CD4-positive, CD25-positive, alpha-beta regulatory T cell (primary cell): Measurements from ENCODE around the gene ITPRID1. TPM values are rescaled to one million over a fixed set of nuclear protein-coding genes. Genes with fewer than 3 reads are reported as not detected.

Source experiments
- ATAC-seq, 2 donors: fragments of 150-1000 bp; cut with Tn5 transposase; one replicate each; pipeline ENCODE4 v1.10.0; 2021; ENCODE audit warnings: low read depth in 2 of 2, moderate number of reproducible peaks in 2 of 2, moderate library complexity in 1 of 2
- DNase-seq, 3 donors: peaks; one replicate each; pipeline versions ENCODE4 v3.0.0 to v3.0.0-alpha.2; 2012 to 2022; ENCODE audit warnings: mixed read lengths in 1 of 3
- H3K27ac ChIP-seq: one replicate; pipeline ENCODE4 v1.7.0; 2013; ENCODE audit warnings: mild to moderate bottlenecking, low read length; ENCODE audit not compliant: insufficient read depth, poor library complexity, severe bottlenecking
- H3K27me3 ChIP-seq: one replicate; pipeline ENCODE4 v1.7.0; 2013; ENCODE audit warnings: low read length; ENCODE audit not compliant: control insufficient read depth, insufficient read depth
- H3K36me3 ChIP-seq: one replicate; pipeline ENCODE4 v1.7.0; 2013; ENCODE audit warnings: mild to moderate bottlenecking, low read length, moderate library complexity; ENCODE audit not compliant: control insufficient read depth, insufficient read depth
- H3K4me1 ChIP-seq: 2 replicates; pipeline ENCODE4 v1.7.0; 2013; ENCODE audit warnings: mild to moderate bottlenecking, low read length; ENCODE audit not compliant: insufficient read depth, control insufficient read depth, poor library complexity, severe bottlenecking
- H3K4me3 ChIP-seq: one replicate; pipeline ENCODE4 v1.7.0; 2013; ENCODE audit warnings: low read depth, mild to moderate bottlenecking, low read length, moderate library complexity
- H3K9me3 ChIP-seq, 2 experiments: 1 replicate in 1 of 2; 2 replicates in 1 of 2; pipeline ENCODE4 v1.7.0; 2013; ENCODE audit warnings: low read length in 2 of 2, mild to moderate bottlenecking in 1 of 2, moderate library complexity in 1 of 2; ENCODE audit not compliant: control insufficient read depth in 2 of 2
- H3K27ac Mint-ChIP-seq, 3 donors: one replicate each; pipeline ENCODE4 v1.8.0; 2020 to 2022; ENCODE audit warnings: mild to moderate bottlenecking in 3 of 3, mixed read lengths in 3 of 3, moderate library complexity in 2 of 3
- H3K27me3 Mint-ChIP-seq: one replicate; pipeline ENCODE4 v1.8.0; 2022; ENCODE audit warnings: mild to moderate bottlenecking, mixed read lengths
- H3K36me3 Mint-ChIP-seq: one replicate; pipeline ENCODE4 v1.8.0; 2020; ENCODE audit warnings: mixed read lengths
- H3K4me1 Mint-ChIP-seq, 4 donors: one replicate each; pipeline ENCODE4 v1.8.0; 2020 to 2022; ENCODE audit warnings: mixed read lengths in 4 of 4, mild to moderate bottlenecking in 1 of 4
- H3K4me3 Mint-ChIP-seq, 4 donors: one replicate each; pipeline ENCODE4 v1.8.0; 2020 to 2022; ENCODE audit warnings: mild to moderate bottlenecking in 4 of 4, mixed read lengths in 4 of 4, moderate library complexity in 3 of 4
- H3K9me3 Mint-ChIP-seq, 7 donors: one replicate each; pipeline ENCODE4 v1.8.0; 2020 to 2022; ENCODE audit warnings: mixed read lengths in 7 of 7, mild to moderate bottlenecking in 3 of 7, moderate library complexity in 2 of 7
- polyA plus RNA-seq, 4 donors: library from polyadenylated mRNA; unstranded; fragments of 300-500 nt; fragmentation: Illumina TruSeq; gene quantifications; one replicate each; pipeline ENCODE4 v1.2.3, GENCODE V29; 2021
- total RNA-seq: library from RNA; stranded (reverse); gene quantifications from one replicate; pipeline ENCODE4 v1.2.3, GENCODE V29; 2022

ITPRID1 gene
- total and polyA plus RNA-seq, 5 donors from 2014 or later: not detected

- Histone ChIP-seq H3K27ac (no peak overlapping the region), H3K36me3 (no peaks in the 10 kb centered on the region), H3K9me3 (no peaks in the 10 kb centered on the region), H3K27me3 (no peaks in the 10 kb centered on the region), H3K4me3 (no peak overlapping the region), H3K4me1 (no peaks in the 10 kb centered on the region)
- no peaks in the 10 kb centered on the region for H3K27me3 Mint-ChIP-seq
- DNase-seq (no peak), ATAC-seq (no peak)
- H3K4me3 Mint-ChIP-seq: no peak overlapping the region
- no peak overlapping the region for H3K27ac Mint-ChIP-seq
- peaks cover 0 to 5% (median 3%) of the 10 kb centered on the region in 7 donors for H3K9me3 Mint-ChIP-seq
- no peaks in the 10 kb centered on the region for H3K36me3 Mint-ChIP-seq
- no peaks in the 10 kb centered on the region for H3K4me1 Mint-ChIP-seq
Measured at GRCh38 chr7:31665546-31665945, 151.7 kb downstream of the ITPRID1 start.

DNA sequence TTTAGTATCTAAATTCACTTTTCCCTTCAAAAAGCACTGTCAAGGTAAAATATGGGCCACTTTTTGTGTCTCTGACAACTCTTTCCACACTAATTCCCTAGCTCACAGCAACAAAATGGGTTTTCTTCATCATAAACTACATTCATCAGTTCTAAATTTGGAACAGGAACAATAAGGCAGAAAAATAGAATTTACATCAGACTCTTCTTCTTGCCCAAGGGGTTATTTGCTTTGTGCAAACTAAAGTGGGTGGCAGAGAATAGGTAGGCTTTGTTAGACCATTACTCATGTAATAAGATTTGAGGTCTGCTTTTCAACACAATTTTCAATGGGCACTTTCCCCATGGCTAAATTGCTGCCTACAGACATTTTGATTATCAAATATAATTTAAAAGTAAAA is 155.6 kb downstream of the ITPRID1 start:
- Mint-ChIP-seq H3K4me1 (no peaks in the 10 kb centered on the region), H3K27me3 (no peaks in the 10 kb centered on the region), H3K9me3 (peaks cover 0 to 3% (median 0%) of the 10 kb centered on the region in 7 donors), H3K4me3 (no peak overlapping the region), H3K36me3 (no peaks in the 10 kb centered on the region), H3K27ac (no peak overlapping the region)
- Histone ChIP-seq H3K27ac (no peak overlapping the region), H3K4me1 (no peaks in the 10 kb centered on the region), H3K36me3 (no peaks in the 10 kb centered on the region), H3K27me3 (no peaks in the 10 kb centered on the region), H3K9me3 (no peaks in the 10 kb centered on the region), H3K4me3 (no peak overlapping the region)
- DNase-seq: no peak
- no peak for ATAC-seq

- Histone ChIP-seq H3K27me3 (no peaks in the 10 kb centered on the region), H3K36me3 (no peaks in the 10 kb centered on the region), H3K4me1 (no peaks in the 10 kb centered on the region), H3K9me3 (no peaks in the 10 kb centered on the region), H3K27ac (no peak overlapping the region), H3K4me3 (no peak overlapping the region)
- H3K9me3 Mint-ChIP-seq: peaks cover 0 to 3% (median 0%) of the 10 kb centered on the region in 7 donors
- ATAC-seq (no peak), DNase-seq (no peak)
- peaks cover 0 to 5% (median 0%) of the 10 kb centered on the region in 4 donors for H3K4me1 Mint-ChIP-seq
- peaks cover 4% of the 10 kb centered on the region for H3K27me3 Mint-ChIP-seq
- no peak overlapping the region for H3K4me3 Mint-ChIP-seq
- H3K36me3 Mint-ChIP-seq: no peaks in the 10 kb centered on the region
- no peak overlapping the region for H3K27ac Mint-ChIP-seq
Measured at GRCh38 chr7:31679574-31680305, 165.8 kb downstream of the ITPRID1 start.

DNA sequence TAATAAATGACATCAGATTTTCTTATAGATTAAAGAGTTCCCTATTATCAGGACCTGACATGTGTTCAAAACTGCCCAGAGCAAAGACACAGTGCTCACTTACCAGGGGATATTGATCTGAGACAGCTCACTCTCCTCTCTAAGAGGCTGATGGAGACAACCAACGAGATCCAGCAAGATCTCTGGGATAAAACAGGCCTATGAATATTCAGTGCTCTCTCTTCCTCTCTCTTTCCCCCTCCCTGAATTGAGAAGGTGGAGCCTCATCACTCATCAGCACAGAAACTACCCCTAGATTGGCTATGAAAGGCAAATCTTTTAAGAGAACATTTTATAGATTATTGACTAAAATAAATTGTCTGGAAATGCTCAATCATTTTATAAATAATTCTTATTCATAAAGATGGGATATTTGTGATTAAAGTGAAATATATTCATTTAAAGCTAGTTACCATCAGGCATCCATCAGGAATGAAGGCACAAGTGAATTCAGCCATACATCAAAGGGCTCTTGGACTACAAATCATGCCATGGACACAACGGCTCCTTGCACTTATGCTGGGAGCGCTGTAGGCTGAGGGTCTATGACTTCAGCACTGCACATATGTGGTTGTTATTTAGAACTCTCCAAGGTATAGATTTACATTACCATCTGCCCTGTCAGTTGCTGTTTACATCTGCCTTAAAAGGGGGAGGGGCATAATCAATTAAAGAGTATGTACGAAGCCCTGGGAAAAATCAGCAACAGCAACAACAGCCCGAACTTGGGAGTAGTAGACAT is 169.7 kb downstream of the ITPRID1 start:
- peaks cover 0 to 4% (median 3%) of the 10 kb centered on the region in 7 donors for H3K9me3 Mint-ChIP-seq
- Histone ChIP-seq H3K4me1 (no peaks in the 10 kb centered on the region), H3K9me3 (no peaks in the 10 kb centered on the region), H3K36me3 (no peaks in the 10 kb centered on the region), H3K4me3 (no peak overlapping the region), H3K27me3 (no peaks in the 10 kb centered on the region), H3K27ac (no peak overlapping the region)
- no peak for DNase-seq
- H3K27me3 Mint-ChIP-seq: peaks cover 1% of the 10 kb centered on the region
- peaks cover 0 to under 1% (median 0%) of the 10 kb centered on the region in 4 donors for H3K4me1 Mint-ChIP-seq
- no peak for ATAC-seq
- H3K27ac Mint-ChIP-seq: no peak overlapping the region
- H3K36me3 Mint-ChIP-seq: no peaks in the 10 kb centered on the region
- no peak overlapping the region for H3K4me3 Mint-ChIP-seq

DNA sequence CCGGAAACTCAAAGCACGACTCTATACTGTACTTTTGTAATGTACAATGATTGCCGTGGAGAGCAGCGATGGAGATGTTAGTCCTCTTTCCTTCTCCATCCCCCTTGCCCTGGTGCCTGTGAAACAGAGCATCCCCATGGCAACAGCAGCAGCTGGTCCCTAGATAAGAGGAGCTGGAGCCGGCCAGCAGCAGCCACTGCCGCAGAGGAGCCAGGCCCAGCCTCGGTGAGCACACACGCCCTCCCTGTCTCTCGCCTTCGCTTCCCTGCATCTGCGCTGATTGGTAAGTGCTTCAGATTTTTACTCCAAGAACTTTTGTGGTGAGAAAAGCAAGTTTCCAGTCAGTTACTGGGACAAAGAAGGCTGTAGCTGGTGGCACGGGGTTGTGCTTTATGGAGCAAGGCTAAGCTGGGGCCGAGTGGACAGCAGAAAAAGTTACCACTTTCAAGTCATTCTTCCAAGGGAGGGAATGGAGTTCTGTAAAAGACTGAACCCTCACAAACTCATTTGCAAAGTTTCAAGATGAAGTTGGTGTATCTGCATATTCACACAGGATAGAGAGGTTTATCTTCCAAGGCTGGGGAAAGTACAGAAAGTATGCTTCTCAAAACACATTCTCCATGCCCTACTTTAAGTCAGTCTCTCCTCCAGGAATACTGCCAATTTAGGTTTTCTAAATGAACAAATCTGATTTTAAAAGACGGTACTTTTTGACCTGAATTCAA is 173.3 kb downstream of the ITPRID1 start, which contains the start of gene PPP1R17:
Gene PPP1R17, plus strand, starts transcription at position 192 of the 725 bp plus-strand sequence. CDS start 5,227 bp downstream, outside the sequence.
- no peak within 1 kb of the TSS for H3K4me3 ChIP-seq
- Mint-ChIP-seq H3K4me1 (no peaks in the 10 kb centered on the region), H3K9me3 (peaks cover 0 to 3% (median 1%) of the 10 kb centered on the region in 7 donors), H3K36me3 (no peaks in the 10 kb centered on the region), H3K4me3 (no peak within 1 kb of the TSS), H3K27ac (no peak within 1 kb of the TSS), H3K27me3 (peaks cover 7% of the 10 kb centered on the region)
- ATAC-seq: no peak
- no peaks in the 10 kb centered on the region for H3K27me3 ChIP-seq
- no peak within 1 kb of the TSS for H3K27ac ChIP-seq
- no peaks in the 10 kb centered on the region for H3K4me1 ChIP-seq
- DNase-seq: no peak
- no peaks in the 10 kb centered on the region for H3K36me3 ChIP-seq
- H3K9me3 ChIP-seq: no peaks in the 10 kb centered on the region

DNA sequence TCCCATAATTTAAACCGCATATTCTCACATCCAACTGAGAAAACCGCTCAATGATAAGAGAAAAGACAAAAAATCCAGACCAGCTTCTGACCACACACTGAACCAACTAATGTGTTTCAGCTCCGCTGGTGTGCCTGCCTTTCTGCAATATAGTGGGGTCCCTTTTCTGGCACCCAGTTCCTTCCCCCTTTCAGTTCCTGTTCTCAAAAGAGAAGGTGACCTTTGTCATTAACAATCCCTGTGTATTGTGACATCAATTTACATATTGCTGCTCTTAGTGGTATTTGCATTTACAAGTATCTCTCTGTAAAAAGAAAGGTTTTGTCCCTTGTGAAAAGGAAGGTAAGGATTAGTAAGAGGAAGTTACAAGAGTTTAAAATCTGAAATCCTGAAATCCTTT is 174.5 kb downstream of the ITPRID1 start:
- no peaks in the 10 kb centered on the region for H3K4me1 ChIP-seq
- no peak for DNase-seq
- no peak for ATAC-seq
- no peak overlapping the region for H3K27ac ChIP-seq
- Mint-ChIP-seq H3K27ac (no peak overlapping the region), H3K9me3 (peaks cover 0 to 3% (median 1%) of the 10 kb centered on the region in 7 donors), H3K4me1 (no peaks in the 10 kb centered on the region), H3K36me3 (no peaks in the 10 kb centered on the region), H3K27me3 (peaks cover 7% of the 10 kb centered on the region), H3K4me3 (no peak overlapping the region)
- H3K9me3 ChIP-seq: no peaks in the 10 kb centered on the region
- no peaks in the 10 kb centered on the region for H3K36me3 ChIP-seq
- no peaks in the 10 kb centered on the region for H3K27me3 ChIP-seq
- no peak overlapping the region for H3K4me3 ChIP-seq

DNA sequence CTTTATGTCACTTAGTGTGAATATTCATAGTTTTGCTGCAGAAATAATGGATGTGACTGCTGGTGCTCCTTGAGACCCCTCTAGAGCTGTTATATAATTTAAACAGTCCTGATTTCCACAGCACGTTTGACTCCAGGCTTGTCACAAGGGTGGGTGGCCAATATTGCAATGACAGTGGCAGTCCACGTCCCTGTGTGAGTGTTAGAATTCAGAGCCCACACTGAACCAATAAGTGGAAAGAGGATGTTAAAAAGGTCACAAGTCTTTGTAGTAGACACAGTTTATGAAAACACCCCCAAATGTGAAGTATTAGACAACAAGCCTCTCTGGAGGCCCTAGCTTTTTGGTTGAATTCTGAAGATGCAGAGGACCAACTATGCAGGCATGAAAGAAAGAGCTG is 175.1 kb downstream of the ITPRID1 start:
- Mint-ChIP-seq H3K9me3 (peaks cover 0 to 3% (median 1%) of the 10 kb centered on the region in 7 donors), H3K27me3 (peaks cover 7% of the 10 kb centered on the region), H3K4me1 (no peaks in the 10 kb centered on the region), H3K27ac (no peak overlapping the region), H3K36me3 (no peaks in the 10 kb centered on the region), H3K4me3 (no peak overlapping the region)
- H3K4me1 ChIP-seq: no peaks in the 10 kb centered on the region
- DNase-seq: no peak
- H3K36me3 ChIP-seq: no peaks in the 10 kb centered on the region
- no peaks in the 10 kb centered on the region for H3K27me3 ChIP-seq
- no peak overlapping the region for H3K4me3 ChIP-seq
- ATAC-seq: no peak
- H3K9me3 ChIP-seq: no peaks in the 10 kb centered on the region
- H3K27ac ChIP-seq: no peak overlapping the region
